ENCODE measurements around the gene FAM170B.

GRCh38 chr10:49179699-49180443 is 46.0 kb upstream of the FAM170B start:
- TF ChIP-seq CTCF (IDR thresholded peaks at IDR 0.05) (no peak), POLR2A (IDR thresholded peaks at IDR 0.05) (no peak)
